Neutrophil (primary cell): ENCODE data around the gene GPBAR1.

ENCODE experiments used
- H3K27ac ChIP-seq: fragments of 200-600 bp; sonication (generic); 2 replicates; pipeline ENCODE4 v1.5.1; 2016; ENCODE audit warnings: mild to moderate bottlenecking, moderate library complexity
- H3K27me3 ChIP-seq: fragments of 200-600 bp; sonication (generic); 2 replicates; pipeline ENCODE4 v1.6.0; 2016; ENCODE audit warnings: mild to moderate bottlenecking
- H3K36me3 ChIP-seq: fragments of 200-600 bp; sonication (generic); 2 replicates; pipeline ENCODE4 v1.5.1; 2017
- H3K4me1 ChIP-seq, 2 experiments: fragments of 200-600 bp in 1 of 2; sonication (generic) in 1 of 2; 1 replicate in 1 of 2; 2 replicates in 1 of 2; pipeline versions ENCODE4 v1.5.1 to v1.6.1; 2013 to 2016; ENCODE audit warnings: low read depth in 1 of 2, low read length in 1 of 2, mild to moderate bottlenecking in 1 of 2, moderate library complexity in 1 of 2; ENCODE audit not compliant: control insufficient read depth in 1 of 2, insufficient read depth in 1 of 2
- H3K4me3 ChIP-seq, 2 experiments: fragments of 200-600 bp in 1 of 2; sonication (generic) in 1 of 2; 1 replicate in 1 of 2; 2 replicates in 1 of 2; pipeline ENCODE4 v1.5.1; 2013 to 2016; ENCODE audit warnings: low read depth in 1 of 2, low read length in 1 of 2, mild to moderate bottlenecking in 1 of 2, moderate library complexity in 1 of 2
- H3K9me3 ChIP-seq: fragments of 200-600 bp; sonication (generic); 2 replicates; pipeline ENCODE4 v1.5.1; 2016
- CTCF ChIP-seq: fragments of 200-600 bp; sonication (generic); IDR thresholded peaks from 2 replicates; pipeline ENCODE4 v1.5.1; 2016; ENCODE audit warnings: antibody characterized with exemption

Gene GPBAR1

GRCh38 chr2:218261423-218262236 is 815 bp downstream of the GPBAR1 start:
- TF ChIP-seq CTCF = no peak
- Histone ChIP-seq H3K27ac (no peak overlapping the region), H3K4me3 (no peak overlapping the region), H3K27me3 (no peaks in the 10 kb centered on the region), H3K9me3 (no peaks in the 10 kb centered on the region), H3K36me3 (peaks cover 49% of the 10 kb centered on the region), H3K4me1 (peaks cover 5 to 12% of the 10 kb centered on the region in 2 experiments)

- no peak for TF ChIP-seq CTCF
- no peak overlapping the region for H3K27ac ChIP-seq
- H3K36me3 ChIP-seq = peaks cover 43% of the 10 kb centered on the region
- H3K9me3 ChIP-seq = no peaks in the 10 kb centered on the region
- no peaks in the 10 kb centered on the region for H3K27me3 ChIP-seq
- H3K4me3 ChIP-seq = no peak overlapping the region
- peaks cover 5 to 12% of the 10 kb centered on the region in 2 experiments for H3K4me1 ChIP-seq
Measured at GRCh38 chr2:218262237-218262600, 1.4 kb downstream of the GPBAR1 start.

GRCh38 chr2:218262631-218263586 is 2.1 kb downstream of the GPBAR1 start:
- H3K9me3 ChIP-seq = no peaks in the 10 kb centered on the region
- H3K36me3 ChIP-seq = peaks cover 41% of the 10 kb centered on the region
- TF ChIP-seq CTCF = no peak
- H3K27me3 ChIP-seq = no peaks in the 10 kb centered on the region
- no peak overlapping the region for H3K4me3 ChIP-seq
- no peak overlapping the region for H3K27ac ChIP-seq
- H3K4me1 ChIP-seq = peaks cover 0 to 6% of the 10 kb centered on the region in 2 experiments

GRCh38 chr2:218263817-218264641 is 3.2 kb downstream of the GPBAR1 start:
- no peak overlapping the region for H3K4me3 ChIP-seq
- H3K4me1 ChIP-seq = peaks cover 4 to 5% of the 10 kb centered on the region in 2 experiments
- no peaks in the 10 kb centered on the region for H3K27me3 ChIP-seq
- H3K36me3 ChIP-seq = peaks cover 41% of the 10 kb centered on the region
- H3K27ac ChIP-seq = no peak overlapping the region
- no peaks in the 10 kb centered on the region for H3K9me3 ChIP-seq
- no peak for TF ChIP-seq CTCF
